IMR-90 (cell line): ENCODE measurements around the gene TMEM131. TPM values are rescaled to one million over a fixed set of nuclear protein-coding genes. Genes with fewer than 3 reads are reported as not detected.

Experiments used
- polyA plus RNA-seq, 3 experiments: library from polyadenylated mRNA; depleted of rRNA; stranded (reverse); fragments of >200 nt; gene quantifications; 2 replicates each; pipeline ENCODE4 v1.2.3, GENCODE V29; 2012; ENCODE audit warnings: low replicate concordance in 1 of 3
- total RNA-seq: library from RNA; depleted of rRNA; stranded (reverse); fragments of >200 nt; gene quantifications from 2 replicates; pipeline ENCODE4 v1.2.3, GENCODE V29; 2012
- TF ChIP-seq, protein P1 (sequence below): conservative IDR thresholded peaks from 2 replicates; pipeline ENCODE4 v1.5.1; 2012; ENCODE audit warnings: mild to moderate bottlenecking, low read depth, low read length, improper control_type of control experiment

The TMEM131 gene
- total and polyA plus RNA-seq, 2 of the 4 experiments (the other 2 are of a cell fraction), result 13.3 to 14.0 TPM

GRCh38 chr2:97992836-97993825 lies 2.6 kb downstream of the TMEM131 start (continued):
- TF ChIP-seq, protein P1, sequence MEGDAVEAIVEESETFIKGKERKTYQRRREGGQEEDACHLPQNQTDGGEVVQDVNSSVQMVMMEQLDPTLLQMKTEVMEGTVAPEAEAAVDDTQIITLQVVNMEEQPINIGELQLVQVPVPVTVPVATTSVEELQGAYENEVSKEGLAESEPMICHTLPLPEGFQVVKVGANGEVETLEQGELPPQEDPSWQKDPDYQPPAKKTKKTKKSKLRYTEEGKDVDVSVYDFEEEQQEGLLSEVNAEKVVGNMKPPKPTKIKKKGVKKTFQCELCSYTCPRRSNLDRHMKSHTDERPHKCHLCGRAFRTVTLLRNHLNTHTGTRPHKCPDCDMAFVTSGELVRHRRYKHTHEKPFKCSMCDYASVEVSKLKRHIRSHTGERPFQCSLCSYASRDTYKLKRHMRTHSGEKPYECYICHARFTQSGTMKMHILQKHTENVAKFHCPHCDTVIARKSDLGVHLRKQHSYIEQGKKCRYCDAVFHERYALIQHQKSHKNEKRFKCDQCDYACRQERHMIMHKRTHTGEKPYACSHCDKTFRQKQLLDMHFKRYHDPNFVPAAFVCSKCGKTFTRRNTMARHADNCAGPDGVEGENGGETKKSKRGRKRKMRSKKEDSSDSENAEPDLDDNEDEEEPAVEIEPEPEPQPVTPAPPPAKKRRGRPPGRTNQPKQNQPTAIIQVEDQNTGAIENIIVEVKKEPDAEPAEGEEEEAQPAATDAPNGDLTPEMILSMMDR, result no peak
